PC-3 (cell line): Measurements from ENCODE around the gene SCRT2. TPM values are rescaled to one million over a fixed set of nuclear protein-coding genes. Genes with fewer than 3 reads are reported as not detected.

Experiments used
- ATAC-seq: fragments of 200-7000 bp; cut with Tn5 transposase; 2 replicates; pipeline ENCODE4 v1.9.1; 2020; ENCODE audit warnings: mild to moderate bottlenecking, moderate library complexity
- BruUV-seq: library from RNA; stranded (reverse); fragments of 400-500 nt; replicated peaks from 2 replicates; lab custom pipeline; 2021; lab: Mats Ljungman, UMichigan
- CTCF ChIA-PET: fragments of 300-600 bp; sonication (Branson Sonifier 250); formaldehyde crosslinking; loops from one replicate; lab custom pipeline; 2022; ENCODE audit warnings: antibody characterized with exemption; lab: Charles Lee
- POLR2A ChIA-PET: fragments of 300-600 bp; sonication (Branson Sonifier 250); formaldehyde crosslinking; loops from one replicate; lab custom pipeline; 2022; ENCODE audit warnings: antibody characterized with exemption; ENCODE audit not compliant: unreplicated experiment; lab: Charles Lee
- DNase-seq: peaks from one replicate; pipeline ENCODE4 v3.0.0-alpha.2; 2015
- H2AFZ ChIP-seq: fragments of 300-600 bp; sonication (generic); 2 replicates; pipeline ENCODE4 v1.6.0; 2016; ENCODE audit warnings: antibody characterized with exemption, low read length
- H3F3A ChIP-seq: fragments of 300-600 bp; sonication (generic); one replicate; pipeline ENCODE4 v1.6.0; 2017; ENCODE audit warnings: antibody characterized with exemption, low read length, control low read depth, mild to moderate bottlenecking; ENCODE audit not compliant: unreplicated experiment
- H3K27ac ChIP-seq: fragments of 300-600 bp; sonication (generic); 2 replicates; pipeline ENCODE4 v1.5.1; 2016; ENCODE audit warnings: mild to moderate bottlenecking, low read length
- H3K27me3 ChIP-seq: fragments of 300-600 bp; sonication (generic); 2 replicates; pipeline ENCODE4 v1.6.1; 2016; ENCODE audit warnings: low read length, mixed read lengths
- H3K36me3 ChIP-seq: fragments of 300-600 bp; sonication (generic); 2 replicates; pipeline ENCODE4 v1.6.1; 2016; ENCODE audit warnings: low read depth, mixed run types, low read length, mixed read lengths
- H3K4me1 ChIP-seq: fragments of 300-600 bp; sonication (generic); 2 replicates; pipeline ENCODE4 v1.5.1; 2016; ENCODE audit warnings: low read length; ENCODE audit not compliant: insufficient read depth
- H3K4me2 ChIP-seq: fragments of 300-600 bp; sonication (generic); 2 replicates; pipeline ENCODE4 v1.6.0; 2016; ENCODE audit warnings: low read length
- H3K4me3 ChIP-seq: fragments of 300-600 bp; sonication (generic); 2 replicates; pipeline ENCODE4 v1.5.1; 2016; ENCODE audit warnings: mild to moderate bottlenecking, low read length, mixed read lengths
- H3K79me2 ChIP-seq: fragments of 300-600 bp; sonication (generic); 2 replicates; pipeline ENCODE4 v1.6.1; 2017; ENCODE audit warnings: low read length, mixed read lengths
- H3K9ac ChIP-seq: fragments of 300-600 bp; sonication (generic); 2 replicates; pipeline ENCODE4 v1.6.0; 2016; ENCODE audit warnings: mild to moderate bottlenecking, low read length
- H3K9me2 ChIP-seq: fragments of 300-600 bp; sonication (generic); replicated peaks from 2 replicates; pipeline ENCODE4 v1.6.1; 2016; ENCODE audit warnings: mixed run types, low read length, mixed read lengths
- H3K9me3 ChIP-seq: fragments of 300-600 bp; sonication (generic); 2 replicates; pipeline ENCODE4 v1.6.1; 2016; ENCODE audit warnings: low read length, mixed read lengths
- H4K20me1 ChIP-seq: fragments of 300-600 bp; sonication (generic); 2 replicates; pipeline ENCODE4 v1.6.1; 2016; ENCODE audit warnings: low read length, mixed read lengths
- EZH2 ChIP-seq: fragments of 300-600 bp; sonication (generic); IDR thresholded peaks from one replicate; pipeline ENCODE4 v1.6.1; 2017; ENCODE audit warnings: antibody characterized with exemption, mild to moderate bottlenecking, low read length; ENCODE audit not compliant: unreplicated experiment
- EZH2phosphoT487 ChIP-seq: fragments of 300-600 bp; sonication (generic); IDR thresholded peaks from 2 replicates; pipeline ENCODE4 v1.6.1; 2018; ENCODE audit warnings: mild to moderate bottlenecking, antibody characterized with exemption, low read length, borderline replicate concordance
- intact Hi-C: fragments of 100-400 bp; cut with micrococcal nuclease; formaldehyde crosslinking; loops from 2 replicates; pipeline ENCODE4 v1.9.0; 2023
- total RNA-seq: library from RNA; depleted of rRNA; stranded (reverse); fragments of >200 nt; gene quantifications from 2 replicates; pipeline ENCODE4 v1.2.3, GENCODE V29; 2014
- TF ChIP-seq, protein P1 (sequence below): fragments of 300-600 bp; sonication (generic); conservative IDR thresholded peaks from 2 replicates; pipeline ENCODE4 v1.5.1; 2017; ENCODE audit warnings: antibody characterized with exemption, low read depth, mild to moderate bottlenecking, low read length

Gene SCRT2
- total RNA-seq, 1 experiment from 2014 or later = not detected

- no TSS peak for BruUV-seq
- POLR2A ChIA-PET = no interaction called here
- Histone ChIP-seq H3K79me2 (no peaks in the 10 kb centered on the region), H3K9me3 (no peaks in the 10 kb centered on the region), H2AFZ (no peak overlapping the region), H3K4me3 (no peak overlapping the region), H3K36me3 (no peaks in the 10 kb centered on the region), H3K4me1 (peaks cover 5% of the 10 kb centered on the region), H3K4me2 (no peak overlapping the region; the same call in 1 of the 2 replicates), H3K9ac (no peak overlapping the region), H3F3A (no peaks in the 10 kb centered on the region), H3K9me2 (no peaks in the 10 kb centered on the region), H3K27ac (no peak overlapping the region), H3K27me3 (peaks cover 79% of the 10 kb centered on the region), H4K20me1 (peaks cover 4% of the 10 kb centered on the region; the same call in 1 of the 2 replicates)
- ATAC-seq (no peak; the same call in 1 of the 2 replicates), DNase-seq (no peak)
- TF ChIP-seq EZH2 = no peak
- TF ChIP-seq EZH2phosphoT487 = no peak
- TF ChIP-seq, protein P1, sequence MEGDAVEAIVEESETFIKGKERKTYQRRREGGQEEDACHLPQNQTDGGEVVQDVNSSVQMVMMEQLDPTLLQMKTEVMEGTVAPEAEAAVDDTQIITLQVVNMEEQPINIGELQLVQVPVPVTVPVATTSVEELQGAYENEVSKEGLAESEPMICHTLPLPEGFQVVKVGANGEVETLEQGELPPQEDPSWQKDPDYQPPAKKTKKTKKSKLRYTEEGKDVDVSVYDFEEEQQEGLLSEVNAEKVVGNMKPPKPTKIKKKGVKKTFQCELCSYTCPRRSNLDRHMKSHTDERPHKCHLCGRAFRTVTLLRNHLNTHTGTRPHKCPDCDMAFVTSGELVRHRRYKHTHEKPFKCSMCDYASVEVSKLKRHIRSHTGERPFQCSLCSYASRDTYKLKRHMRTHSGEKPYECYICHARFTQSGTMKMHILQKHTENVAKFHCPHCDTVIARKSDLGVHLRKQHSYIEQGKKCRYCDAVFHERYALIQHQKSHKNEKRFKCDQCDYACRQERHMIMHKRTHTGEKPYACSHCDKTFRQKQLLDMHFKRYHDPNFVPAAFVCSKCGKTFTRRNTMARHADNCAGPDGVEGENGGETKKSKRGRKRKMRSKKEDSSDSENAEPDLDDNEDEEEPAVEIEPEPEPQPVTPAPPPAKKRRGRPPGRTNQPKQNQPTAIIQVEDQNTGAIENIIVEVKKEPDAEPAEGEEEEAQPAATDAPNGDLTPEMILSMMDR = no peak
- intact Hi-C loops = no loop called here
- CTCF ChIA-PET = no interaction called here
These were observed 559 bp downstream of the SCRT2 start for GRCh38 chr20:675033-675452.

DNA sequence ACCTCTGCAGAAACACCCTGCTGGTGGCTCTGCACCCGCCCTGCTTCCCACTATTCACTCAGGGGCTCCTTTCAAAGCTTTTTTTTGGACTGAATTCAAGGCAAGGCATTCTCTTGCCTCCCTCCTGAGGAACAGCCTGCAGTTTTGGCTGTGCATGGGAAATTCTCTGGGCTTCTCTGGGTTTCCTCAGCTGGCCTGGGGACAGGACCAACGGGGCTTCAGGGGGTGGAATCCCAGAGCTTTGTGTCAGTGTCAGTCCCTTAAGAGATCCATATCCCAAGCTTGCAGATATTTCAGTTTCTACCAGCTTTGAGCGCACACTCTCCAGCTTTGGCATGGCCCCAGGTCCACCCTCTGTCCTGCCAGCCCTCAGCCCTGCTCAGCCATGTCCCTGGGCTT, 2.0 kb downstream of the SCRT2 start:
- Histone ChIP-seq H3F3A (no peaks in the 10 kb centered on the region), H3K27me3 (peaks cover 74% of the 10 kb centered on the region), H3K9ac (no peak overlapping the region), H3K9me2 (no peaks in the 10 kb centered on the region), H3K4me3 (no peak overlapping the region), H4K20me1 (peaks cover 4% of the 10 kb centered on the region; the same call in 1 of the 2 replicates), H3K9me3 (no peaks in the 10 kb centered on the region), H2AFZ (no peak overlapping the region), H3K36me3 (no peaks in the 10 kb centered on the region), H3K4me1 (peaks cover 5% of the 10 kb centered on the region), H3K27ac (no peak overlapping the region), H3K79me2 (no peaks in the 10 kb centered on the region), H3K4me2 (no peak overlapping the region)
- CTCF ChIA-PET = no interaction called here
- POLR2A ChIA-PET = no interaction called here
- intact Hi-C loops = no loop called here
- ATAC-seq (no peak), DNase-seq (no peak)
- no TSS peak for BruUV-seq
- TF ChIP-seq EZH2 (no peak), EZH2phosphoT487 (no peak)
- TF ChIP-seq, protein P1 = no peak

- Histone ChIP-seq H3K9me3 (no peaks in the 10 kb centered on the region), H3K27ac (no peak overlapping the region), H3K79me2 (no peaks in the 10 kb centered on the region), H3K36me3 (no peaks in the 10 kb centered on the region), H3K4me2 (no peak overlapping the region), H4K20me1 (peaks cover 4% of the 10 kb centered on the region; the same call in 1 of the 2 replicates), H3K9me2 (no peaks in the 10 kb centered on the region), H3K4me3 (no peak overlapping the region), H2AFZ (no peak overlapping the region), H3F3A (no peaks in the 10 kb centered on the region), H3K27me3 (peaks cover 74% of the 10 kb centered on the region), H3K9ac (no peak overlapping the region), H3K4me1 (peaks cover 5% of the 10 kb centered on the region)
- no TSS peak for BruUV-seq
- DNase-seq = peak; percentile 17
- ChIA-PET POLR2A (no interaction called here), CTCF (interaction anchor here (0.6 kb wide), 1 partner anchor 95 kb away, joined by 3 read pairs; the partner anchor contains the start of gene SLC52A3)
- no peak for TF ChIP-seq EZH2
- TF ChIP-seq, protein P1 = peak; percentile 55
- intact Hi-C loops = no loop called here
- no peak for ATAC-seq
These were observed 2.5 kb downstream of the SCRT2 start for GRCh38 chr20:672963-673602.
